Measurements from ENCODE around the gene NDUFS2. TPM values are rescaled to one million over a fixed set of nuclear protein-coding genes. Genes with fewer than 3 reads are reported as not detected.

NDUFS2 gene
- total RNA-seq: 10 to 100 TPM; 74.2 to 82.1 TPM

DNA sequence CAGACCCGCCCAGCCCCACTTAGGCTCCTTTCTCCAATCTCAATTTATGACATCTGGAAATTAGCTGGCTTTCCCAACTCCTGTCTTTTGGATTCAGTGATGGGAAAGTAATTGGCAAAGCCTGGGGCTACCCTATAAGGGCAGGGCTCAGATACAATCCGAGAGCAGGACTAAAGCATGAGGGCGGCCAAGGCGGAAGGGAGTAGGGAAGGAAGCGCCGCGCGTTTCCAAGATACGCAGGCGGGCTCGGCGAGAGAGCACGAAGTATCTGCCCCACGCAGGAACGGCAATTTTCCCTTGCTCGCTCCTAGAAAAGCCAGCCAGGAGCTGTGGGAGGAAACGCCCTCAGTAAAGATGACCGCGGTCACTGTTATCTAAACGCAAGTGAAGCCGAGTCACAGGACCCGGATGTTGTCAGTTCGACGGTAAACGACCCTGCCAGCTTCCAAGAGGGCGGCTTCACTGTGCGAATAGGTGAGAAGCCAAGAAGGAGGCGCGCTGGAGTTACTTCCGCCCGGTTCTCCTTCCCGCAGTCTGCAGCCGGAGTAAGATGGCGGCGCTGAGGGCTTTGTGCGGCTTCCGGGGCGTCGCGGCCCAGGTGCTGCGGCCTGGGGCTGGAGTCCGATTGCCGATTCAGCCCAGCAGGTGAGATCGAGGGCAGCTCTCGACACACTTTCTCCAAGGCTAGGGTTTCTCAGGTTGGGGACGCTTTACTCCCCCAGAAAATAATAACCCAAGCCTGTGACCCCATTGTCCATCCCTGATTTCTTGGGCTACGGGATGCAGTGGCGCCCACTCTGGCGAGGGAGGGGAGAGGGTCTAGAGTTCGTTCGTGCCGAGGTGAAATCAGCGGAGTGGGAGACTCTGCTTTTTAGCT is at the start of gene NDUFS2:
Gene NDUFS2 (plus strand): TSS at position 532 of the 877 bp plus-strand sequence. CDS start 19 bp downstream, at position 551.
- peaks cover 39% of the 10 kb centered on the region for H3K36me3 Mint-ChIP-seq (ENCODE audit: low read depth)
- DNase-seq: peak; percentile 98
- H3K4me1 Mint-ChIP-seq: peaks cover 75% of the 10 kb centered on the region
- ChIA-PET CTCF (interaction anchor here (0.9 to 3.1 kb wide), 17 partner anchors 9 to 188 kb away, joined by 3 to 36 read pairs (median 5); partner anchors contain the start of genes PPOX and TOMM40L), POLR2A (interaction anchor here (0.6 to 1.5 kb wide), 2 partner anchors 9 to 24 kb away, joined by 3 to 6 read pairs; partner anchors contain the start of gene TOMM40L)
- no peaks in the 10 kb centered on the region for H3K9me3 Mint-ChIP-seq
- H3K4me3 Mint-ChIP-seq: peak within 1 kb of the TSS; percentile 96
- H3K27me3 Mint-ChIP-seq: no peaks in the 10 kb centered on the region
- H3K27ac Mint-ChIP-seq: peak within 1 kb of the TSS; percentile 98

DNA sequence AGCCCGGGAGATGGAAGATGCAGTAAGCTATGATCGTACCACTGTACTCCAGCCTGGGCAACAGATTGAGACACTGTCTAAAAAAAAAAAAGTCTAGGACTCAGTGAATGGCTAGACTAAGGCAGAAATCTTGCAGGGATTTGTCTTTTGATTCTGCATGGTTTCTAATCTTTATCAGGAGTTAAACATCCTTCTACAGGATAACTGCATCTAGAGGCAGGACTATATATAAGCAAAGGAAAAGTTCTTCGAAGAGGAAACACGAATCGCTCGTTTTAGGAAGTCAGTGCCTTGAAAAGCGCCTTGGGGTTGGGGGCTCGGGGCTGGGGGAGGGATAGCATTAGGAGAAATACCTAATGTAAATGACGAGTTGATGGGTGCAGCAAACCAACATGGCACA is 49.0 kb upstream of the NDUFS2 start:
- Mint-ChIP-seq H3K4me1 (peaks cover 27% of the 10 kb centered on the region), H3K36me3 (ENCODE audit: low read depth) (peaks cover 22% of the 10 kb centered on the region), H3K27ac (peak overlapping the region; percentile 100), H3K9me3 (no peaks in the 10 kb centered on the region), H3K4me3 (peak overlapping the region; percentile 90), H3K27me3 (no peaks in the 10 kb centered on the region)
- ChIA-PET POLR2A (interaction anchor here (1.0 kb wide), 1 partner anchor 22 kb away, joined by 3 read pairs; no protein-coding TSS in a partner anchor), CTCF (interaction anchor here (0.7 to 3.1 kb wide), 4 partner anchors 12 to 24 kb away, joined by 3 to 17 read pairs (median 8); partner anchors contain the start of genes B4GALT3 and PPOX)
- no peak for DNase-seq

DNA sequence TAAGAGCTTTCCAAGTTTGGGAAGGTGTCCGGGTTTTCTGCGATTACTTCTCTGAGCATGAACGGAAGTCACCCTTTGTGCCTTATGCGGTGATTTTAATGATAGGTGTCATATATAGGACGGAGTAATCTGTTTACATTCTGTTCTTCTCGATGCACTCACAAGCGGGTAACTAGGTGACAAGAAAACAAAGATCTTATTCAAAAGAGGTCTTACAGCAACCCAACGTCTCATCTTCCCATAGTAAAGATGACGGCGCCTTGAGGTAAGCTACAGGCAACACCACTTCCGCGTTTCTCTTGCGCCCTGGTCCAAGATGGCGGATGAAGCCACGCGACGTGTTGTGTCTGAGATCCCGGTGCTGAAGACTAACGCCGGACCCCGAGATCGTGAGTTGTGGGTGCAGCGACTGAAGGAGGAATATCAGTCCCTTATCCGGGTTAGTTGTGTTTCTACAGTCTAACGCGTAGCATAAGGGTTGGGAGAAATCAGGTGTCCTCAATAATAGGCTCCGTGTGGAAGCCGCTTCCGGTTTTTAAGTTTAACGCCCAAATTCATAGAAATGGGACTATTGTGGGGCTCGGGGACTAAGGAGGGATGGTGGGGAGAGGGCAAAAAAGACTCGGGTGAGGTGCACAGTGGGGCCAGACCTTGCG is 48.4 kb upstream of the NDUFS2 start, which contains the start of gene UFC1:
Gene UFC1 (plus strand): TSS at position 297 of the 656 bp plus-strand sequence. CDS start 20 bp downstream, at position 317.
- no peaks in the 10 kb centered on the region for H3K27me3 Mint-ChIP-seq
- POLR2A ChIA-PET: interaction anchor here (1.0 kb wide), 1 partner anchor 22 kb away, joined by 3 read pairs; no protein-coding TSS in a partner anchor
- CTCF ChIA-PET: interaction anchor here (0.6 to 3.1 kb wide), 5 partner anchors 12 to 36 kb away, joined by 3 to 17 read pairs (median 4); partner anchors contain the start of genes B4GALT3, NIT1, PFDN2 and PPOX
- peak; percentile 90 for DNase-seq
- H3K36me3 Mint-ChIP-seq (ENCODE audit: low read depth): peaks cover 27% of the 10 kb centered on the region
- no peaks in the 10 kb centered on the region for H3K9me3 Mint-ChIP-seq
- peak within 1 kb of the TSS; percentile 90 for H3K4me3 Mint-ChIP-seq
- H3K4me1 Mint-ChIP-seq: peaks cover 34% of the 10 kb centered on the region
- H3K27ac Mint-ChIP-seq: peak within 1 kb of the TSS; percentile 100

DNA sequence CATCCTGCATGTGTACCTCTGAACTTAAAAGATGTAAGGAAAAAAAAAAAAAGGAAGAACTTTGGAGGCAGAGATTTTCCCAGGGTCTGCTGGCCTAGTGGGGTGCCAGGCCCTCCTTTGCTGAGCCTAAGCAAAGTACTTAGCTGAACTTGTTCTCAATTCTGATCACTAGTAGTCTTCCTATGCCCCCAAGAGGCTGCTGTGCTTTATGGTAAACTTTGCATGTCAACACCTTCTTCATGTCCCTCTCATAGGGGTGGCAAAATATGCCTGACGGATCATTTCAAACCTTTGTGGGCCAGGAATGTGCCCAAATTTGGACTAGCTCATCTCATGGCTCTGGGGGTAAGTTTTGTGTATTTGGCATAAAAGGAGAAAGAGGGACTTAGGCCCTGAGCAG is 44.3 kb upstream of the NDUFS2 start:
- H3K36me3 Mint-ChIP-seq (ENCODE audit: low read depth): peaks cover 50% of the 10 kb centered on the region
- peaks cover 63% of the 10 kb centered on the region for H3K4me1 Mint-ChIP-seq
- peak overlapping the region; percentile 92 for H3K27ac Mint-ChIP-seq
- ChIA-PET CTCF (interaction anchor here (0.6 to 2.2 kb wide), 10 partner anchors 8 to 200 kb away, joined by 3 to 14 read pairs (median 3); partner anchors contain the start of genes B4GALT3, DEDD and PPOX), POLR2A (no interaction called here)
- H3K9me3 Mint-ChIP-seq: no peaks in the 10 kb centered on the region
- no peaks in the 10 kb centered on the region for H3K27me3 Mint-ChIP-seq
- DNase-seq: no peak
- H3K4me3 Mint-ChIP-seq: peak overlapping the region; percentile 91

DNA sequence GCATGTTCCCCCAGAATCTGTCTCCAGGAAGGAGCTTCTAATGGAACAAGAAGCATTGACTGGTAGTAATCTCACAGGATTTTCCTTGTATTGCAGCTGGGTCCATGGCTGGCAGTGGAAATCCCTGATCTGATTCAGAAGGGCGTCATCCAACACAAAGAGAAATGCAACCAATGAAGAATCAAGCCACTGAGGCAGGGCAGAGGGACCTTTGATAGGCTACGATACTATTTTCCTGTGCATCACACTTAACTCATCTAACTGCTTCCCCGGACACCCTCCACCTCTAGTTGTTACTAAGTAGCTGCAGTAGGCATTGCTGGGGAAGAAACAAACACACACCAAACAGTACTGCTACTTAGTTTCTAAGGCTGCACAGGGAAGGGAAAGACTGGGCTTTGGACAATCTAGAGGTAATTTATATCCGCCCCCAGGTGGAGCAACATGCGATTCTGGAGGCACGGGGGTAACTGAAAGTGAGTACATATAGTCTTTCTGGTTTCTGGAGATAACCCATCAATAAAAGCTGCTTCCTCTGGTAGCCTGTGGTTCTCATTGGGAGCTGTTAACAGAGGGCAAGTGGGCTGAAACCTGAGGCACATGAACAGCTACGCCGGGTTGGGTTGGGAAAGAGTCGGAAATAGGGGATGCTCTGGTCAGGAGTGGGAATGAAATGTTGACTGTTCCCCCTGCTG is 43.7 kb upstream of the NDUFS2 start:
- ChIA-PET CTCF (interaction anchor here (0.7 to 2.0 kb wide), 7 partner anchors 9 to 61 kb away, joined by 3 to 8 read pairs (median 3); partner anchors contain the start of genes B4GALT3 and DEDD), POLR2A (no interaction called here)
- H3K4me1 Mint-ChIP-seq: peaks cover 66% of the 10 kb centered on the region
- no peaks in the 10 kb centered on the region for H3K9me3 Mint-ChIP-seq
- peak overlapping the region; percentile 91 for H3K4me3 Mint-ChIP-seq
- DNase-seq: no peak
- peaks cover 55% of the 10 kb centered on the region for H3K36me3 Mint-ChIP-seq (ENCODE audit: low read depth)
- no peaks in the 10 kb centered on the region for H3K27me3 Mint-ChIP-seq
- H3K27ac Mint-ChIP-seq: peak overlapping the region; percentile 92

- Mint-ChIP-seq H3K9me3 (no peaks in the 10 kb centered on the region), H3K27ac (peak within 1 kb of the TSS; percentile 92), H3K4me1 (peaks cover 71% of the 10 kb centered on the region), H3K4me3 (peak within 1 kb of the TSS; percentile 91), H3K36me3 (ENCODE audit: low read depth) (peaks cover 60% of the 10 kb centered on the region), H3K27me3 (no peaks in the 10 kb centered on the region)
- ChIA-PET POLR2A (no interaction called here), CTCF (interaction anchor here (1.5 to 2.0 kb wide), 3 partner anchors 8 to 35 kb away, joined by 3 to 8 read pairs (median 3); partner anchors contain the start of gene B4GALT3)
- peak; percentile 93 for DNase-seq
These were observed 42.9 kb upstream of the NDUFS2 start, which contains the start of gene USP21 for GRCh38 chr1:161159087-161159912. Gene USP21 (plus strand): TSS chr1:161159500. CDS start chr1:161160641, 1,141 bp downstream.

DNA sequence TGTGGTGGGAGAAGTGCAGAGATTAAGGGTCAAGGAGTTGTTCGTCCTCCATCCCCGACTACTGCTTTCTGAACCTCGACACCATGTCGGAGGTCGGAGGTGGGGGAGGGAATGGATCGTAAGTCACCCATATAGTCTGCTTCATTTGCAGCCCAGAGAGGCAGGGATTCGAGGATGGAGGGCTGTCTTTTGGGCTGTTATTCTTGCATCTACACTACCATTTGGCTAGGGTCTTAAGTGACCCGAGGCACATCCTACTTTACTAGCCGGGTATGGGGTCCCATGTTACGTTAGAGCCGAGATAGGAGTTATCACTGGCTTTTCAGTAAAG is 42.3 kb upstream of the NDUFS2 start:
- CTCF ChIA-PET: no interaction called here
- no peaks in the 10 kb centered on the region for H3K9me3 Mint-ChIP-seq
- H3K4me3 Mint-ChIP-seq: peak overlapping the region; percentile 91
- POLR2A ChIA-PET: no interaction called here
- H3K27me3 Mint-ChIP-seq: no peaks in the 10 kb centered on the region
- peaks cover 71% of the 10 kb centered on the region for H3K4me1 Mint-ChIP-seq
- no peak for DNase-seq
- peaks cover 60% of the 10 kb centered on the region for H3K36me3 Mint-ChIP-seq (ENCODE audit: low read depth)
- H3K27ac Mint-ChIP-seq: peak overlapping the region; percentile 92

DNA sequence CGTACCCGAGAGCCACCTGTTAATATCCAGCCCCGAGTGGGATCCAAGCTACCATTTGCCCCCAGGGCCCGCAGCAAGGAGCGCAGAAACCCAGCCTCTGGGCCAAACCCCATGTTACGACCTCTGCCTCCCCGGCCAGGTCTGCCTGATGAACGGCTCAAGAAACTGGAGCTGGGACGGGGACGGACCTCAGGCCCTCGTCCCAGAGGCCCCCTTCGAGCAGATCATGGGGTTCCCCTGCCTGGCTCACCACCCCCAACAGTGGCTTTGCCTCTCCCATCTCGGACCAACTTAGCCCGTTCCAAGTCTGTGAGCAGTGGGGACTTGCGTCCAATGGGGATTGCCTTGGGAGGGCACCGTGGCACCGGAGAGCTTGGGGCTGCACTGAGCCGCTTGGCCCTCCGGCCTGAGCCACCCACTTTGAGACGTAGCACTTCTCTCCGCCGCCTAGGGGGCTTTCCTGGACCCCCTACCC is 41.5 kb upstream of the NDUFS2 start:
- H3K36me3 Mint-ChIP-seq (ENCODE audit: low read depth): peaks cover 55% of the 10 kb centered on the region
- H3K27me3 Mint-ChIP-seq: no peaks in the 10 kb centered on the region
- ChIA-PET CTCF (interaction anchor here (0.6 to 1.5 kb wide), 4 partner anchors 15 to 66 kb away, joined by 3 to 7 read pairs (median 3); partner anchors contain the start of gene TOMM40L), POLR2A (no interaction called here)
- H3K9me3 Mint-ChIP-seq: no peaks in the 10 kb centered on the region
- peak overlapping the region; percentile 91 for H3K4me3 Mint-ChIP-seq
- no peak for DNase-seq
- no peak overlapping the region for H3K27ac Mint-ChIP-seq
- H3K4me1 Mint-ChIP-seq: peaks cover 70% of the 10 kb centered on the region

DNA sequence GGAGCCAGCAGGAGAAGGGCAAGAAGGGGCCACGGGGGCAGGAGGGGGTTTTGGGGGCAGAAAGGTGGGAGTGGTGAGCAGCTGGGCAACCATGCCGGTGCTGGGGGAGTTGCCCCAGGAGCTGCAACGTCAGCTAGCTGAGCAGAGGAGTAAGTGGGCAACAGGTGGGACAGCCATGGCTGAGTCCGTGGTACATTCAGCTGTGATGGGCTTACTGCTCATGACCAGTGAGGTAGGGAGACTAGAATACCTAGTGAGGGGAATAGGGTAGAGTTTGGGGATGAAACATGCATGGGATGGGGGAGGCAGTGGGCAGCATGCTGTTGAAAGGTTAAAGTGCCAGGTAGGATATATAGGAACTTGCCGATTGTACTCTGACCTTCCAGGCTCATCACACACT is 40.5 kb upstream of the NDUFS2 start:
- Mint-ChIP-seq H3K4me1 (peaks cover 72% of the 10 kb centered on the region), H3K4me3 (no peak overlapping the region), H3K27ac (no peak overlapping the region), H3K27me3 (no peaks in the 10 kb centered on the region), H3K36me3 (ENCODE audit: low read depth) (peaks cover 51% of the 10 kb centered on the region), H3K9me3 (no peaks in the 10 kb centered on the region)
- no peak for DNase-seq
- CTCF ChIA-PET: interaction anchor here (0.6 to 1.5 kb wide), 6 partner anchors 13 to 130 kb away, joined by 3 to 7 read pairs (median 3); partner anchors contain the start of gene TOMM40L
- POLR2A ChIA-PET: interaction anchor here (0.5 to 0.7 kb wide), 2 partner anchors 154 to 225 kb away, joined by 3 read pairs; no protein-coding TSS in a partner anchor

- peaks cover 71% of the 10 kb centered on the region for H3K4me1 Mint-ChIP-seq
- DNase-seq: no peak
- H3K9me3 Mint-ChIP-seq: no peaks in the 10 kb centered on the region
- H3K36me3 Mint-ChIP-seq (ENCODE audit: low read depth): peaks cover 49% of the 10 kb centered on the region
- H3K4me3 Mint-ChIP-seq: no peak overlapping the region
- peak overlapping the region; percentile 31 for H3K27ac Mint-ChIP-seq
- CTCF ChIA-PET: interaction anchor here (0.8 to 1.5 kb wide), 4 partner anchors 13 to 129 kb away, joined by 3 to 7 read pairs (median 4); no protein-coding TSS in a partner anchor
- POLR2A ChIA-PET: interaction anchor here (0.5 kb wide), 1 partner anchor 154 kb away, joined by 3 read pairs; no protein-coding TSS in a partner anchor
- H3K27me3 Mint-ChIP-seq: no peaks in the 10 kb centered on the region
These were observed 40.1 kb upstream of the NDUFS2 start for GRCh38 chr1:161162052-161162451.

DNA sequence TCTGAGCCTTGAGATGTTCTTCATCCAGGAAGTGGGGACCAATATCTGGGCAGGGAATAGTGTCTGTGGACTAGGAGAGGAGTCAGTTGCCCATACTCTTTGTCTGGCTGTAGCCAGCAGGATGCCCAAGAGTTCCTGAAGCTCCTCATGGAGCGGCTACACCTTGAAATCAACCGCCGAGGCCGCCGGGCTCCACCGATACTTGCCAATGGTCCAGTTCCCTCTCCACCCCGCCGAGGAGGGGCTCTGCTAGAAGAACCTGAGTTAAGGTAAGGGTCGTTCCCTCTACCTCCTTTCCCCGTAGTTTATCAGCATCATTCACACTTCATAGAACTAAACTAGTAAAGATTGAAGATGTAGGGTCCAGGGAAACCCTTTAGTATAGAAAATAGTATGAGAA is 39.4 kb upstream of the NDUFS2 start:
- no peak overlapping the region for H3K27ac Mint-ChIP-seq
- H3K4me3 Mint-ChIP-seq: no peak overlapping the region
- POLR2A ChIA-PET: no interaction called here
- no peak for DNase-seq
- H3K36me3 Mint-ChIP-seq (ENCODE audit: low read depth): peaks cover 42% of the 10 kb centered on the region
- H3K27me3 Mint-ChIP-seq: no peaks in the 10 kb centered on the region
- H3K9me3 Mint-ChIP-seq: no peaks in the 10 kb centered on the region
- peaks cover 71% of the 10 kb centered on the region for H3K4me1 Mint-ChIP-seq
- CTCF ChIA-PET: interaction anchor here (1.2 to 1.4 kb wide), 2 partner anchors 14 to 128 kb away, joined by 3 to 4 read pairs; no protein-coding TSS in a partner anchor
